ENCODE data around the gene LSAMP.
A peak's percentile ranks its signal among the peaks of the same experiment; 100 is the strongest.

Gene LSAMP

GRCh38 chr3:115825046-115825445 is 620.2 kb downstream of the LSAMP start:
- H3K27me3 ChIP-seq (replicated peaks; ENCODE audit: control insufficient read depth, insufficient read depth, low read length): no peaks in the 10 kb centered on the region
- no peak for DNase-seq (ENCODE audit: extremely low read depth, insufficient read length)
- H3K36me3 ChIP-seq (ENCODE audit: control insufficient read depth, insufficient read depth, low read length): no peaks in the 10 kb centered on the region
- no peak for TF ChIP-seq CTCF (IDR thresholded peaks at IDR 0.05; ENCODE audit: insufficient read depth, low read length, poor library complexity, severe bottlenecking)
- no peak overlapping the region for H3K4me3 ChIP-seq (replicated peaks; ENCODE audit: low read depth, low read length)

GRCh38 chr3:115823083-115823482 is 622.2 kb downstream of the LSAMP start:
- no peak for TF ChIP-seq CTCF (IDR thresholded peaks at IDR 0.05; ENCODE audit: insufficient read depth, low read length, poor library complexity, severe bottlenecking)
- no peaks in the 10 kb centered on the region for H3K36me3 ChIP-seq (ENCODE audit: control insufficient read depth, insufficient read depth, low read length)
- no peaks in the 10 kb centered on the region for H3K27me3 ChIP-seq (replicated peaks; ENCODE audit: control insufficient read depth, insufficient read depth, low read length)
- H3K4me3 ChIP-seq (replicated peaks; ENCODE audit: low read depth, low read length): no peak overlapping the region
- DNase-seq (ENCODE audit: extremely low read depth, insufficient read length): no peak

- no peaks in the 10 kb centered on the region for H3K36me3 ChIP-seq (ENCODE audit: control insufficient read depth, insufficient read depth, low read length)
- H3K27me3 ChIP-seq (replicated peaks; ENCODE audit: control insufficient read depth, insufficient read depth, low read length): no peaks in the 10 kb centered on the region
- H3K4me3 ChIP-seq (replicated peaks; ENCODE audit: low read depth, low read length): no peak overlapping the region
- DNase-seq (ENCODE audit: extremely low read depth, insufficient read length): no peak
- no peak for TF ChIP-seq CTCF (IDR thresholded peaks at IDR 0.05; ENCODE audit: insufficient read depth, low read length, poor library complexity, severe bottlenecking)
Measured at GRCh38 chr3:115822579-115822978, 622.7 kb downstream of the LSAMP start.

- DNase-seq (ENCODE audit: extremely low read depth, insufficient read length): peak; percentile 17
Measured at GRCh38 chr3:115819785-115820384, 625.4 kb downstream of the LSAMP start.

GRCh38 chr3:115814778-115815380 is 630.4 kb downstream of the LSAMP start:
- Histone ChIP-seq H3K36me3 (ENCODE audit: control insufficient read depth, insufficient read depth, low read length) (no peaks in the 10 kb centered on the region), H3K4me3 (replicated peaks; ENCODE audit: low read depth, low read length) (no peak overlapping the region), H3K27me3 (replicated peaks; ENCODE audit: control insufficient read depth, insufficient read depth, low read length) (no peaks in the 10 kb centered on the region)
- DNase-seq (ENCODE audit: extremely low read depth, insufficient read length): peak; percentile 10
- TF ChIP-seq CTCF (IDR thresholded peaks at IDR 0.05; ENCODE audit: insufficient read depth, low read length, poor library complexity, severe bottlenecking): peak; percentile 85

More at GRCh38 chr3:115819785-115820384, 625.4 kb downstream of the LSAMP start:
- Histone ChIP-seq H3K4me3 (replicated peaks; ENCODE audit: low read depth, low read length) (no peak overlapping the region), H3K27me3 (replicated peaks; ENCODE audit: control insufficient read depth, insufficient read depth, low read length) (no peaks in the 10 kb centered on the region), H3K36me3 (ENCODE audit: control insufficient read depth, insufficient read depth, low read length) (no peaks in the 10 kb centered on the region)
- TF ChIP-seq CTCF (IDR thresholded peaks at IDR 0.05; ENCODE audit: insufficient read depth, low read length, poor library complexity, severe bottlenecking): peak; percentile 98

All from GM06990 (cell line).